Measurements from ENCODE around the gene VIPR2. TPM values are rescaled to one million over a fixed set of nuclear protein-coding genes. Genes with fewer than 3 reads are reported as not detected.

The VIPR2 gene
- total and polyA plus RNA-seq, 10 donors = 0.41 to 1.4 (median 0.64) TPM

DNA sequence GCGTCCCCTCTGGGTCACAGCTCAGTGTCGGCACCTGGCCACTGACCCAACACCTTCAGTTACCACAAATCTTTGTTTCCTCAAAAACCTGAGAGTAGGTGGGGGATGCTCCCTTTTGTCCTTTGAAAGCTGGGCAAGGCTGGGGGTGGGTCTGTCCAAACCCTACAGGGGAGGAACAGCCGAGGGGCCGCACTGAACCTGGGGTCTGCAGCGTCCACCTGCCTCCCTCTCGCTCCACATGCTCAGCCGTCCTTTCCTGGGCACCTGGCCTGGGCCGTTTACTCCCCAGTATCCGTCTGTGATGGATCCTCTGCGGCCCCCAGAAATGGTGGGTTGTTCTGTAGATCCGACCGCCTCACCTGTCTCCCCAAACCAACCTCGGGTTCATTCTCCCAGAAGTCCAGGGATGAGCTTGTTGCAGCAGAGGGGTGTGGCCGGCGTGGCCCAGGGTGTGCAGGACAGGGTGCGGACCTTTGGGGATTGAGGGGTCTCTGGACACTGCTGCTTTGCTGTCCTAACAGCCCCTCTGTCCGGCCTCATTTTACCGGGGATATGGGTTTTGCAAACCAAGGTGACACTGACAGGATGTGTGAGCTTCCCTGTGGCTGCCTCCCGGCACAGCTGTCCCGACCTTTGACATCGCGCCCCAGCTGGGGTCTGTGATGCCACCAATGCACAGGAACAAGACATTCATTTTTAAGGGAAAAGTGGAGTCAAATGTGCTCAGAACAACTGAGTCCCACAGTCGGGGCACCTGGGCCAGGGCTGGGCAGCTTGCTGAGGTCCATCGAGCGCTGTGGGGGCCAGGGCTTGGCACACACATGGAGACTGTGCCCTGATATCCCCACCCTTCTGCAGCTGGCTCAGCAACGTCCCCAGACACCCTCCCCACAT is 115.9 kb downstream of the VIPR2 start:
- Histone ChIP-seq H3K27ac (no peak overlapping the region), H3K4me3 (no peak overlapping the region), H3K27me3 (replicated peaks in 1 of 7) (peaks cover 0 to 80% (median 11%) of the 10 kb centered on the region in 7 donors), H3K9me3 (no peaks in the 10 kb centered on the region), H3K36me3 (no peaks in the 10 kb centered on the region), H3K4me1 (peaks cover 0 to 19% (median 11%) of the 10 kb centered on the region in 6 donors)
- TF ChIP-seq POLR2AphosphoS5 (IDR thresholded peaks at IDR 0.05) (no peak), POLR2A (IDR thresholded peaks at IDR 0.05) (no peak)
- TF ChIP-seq, protein P1, sequence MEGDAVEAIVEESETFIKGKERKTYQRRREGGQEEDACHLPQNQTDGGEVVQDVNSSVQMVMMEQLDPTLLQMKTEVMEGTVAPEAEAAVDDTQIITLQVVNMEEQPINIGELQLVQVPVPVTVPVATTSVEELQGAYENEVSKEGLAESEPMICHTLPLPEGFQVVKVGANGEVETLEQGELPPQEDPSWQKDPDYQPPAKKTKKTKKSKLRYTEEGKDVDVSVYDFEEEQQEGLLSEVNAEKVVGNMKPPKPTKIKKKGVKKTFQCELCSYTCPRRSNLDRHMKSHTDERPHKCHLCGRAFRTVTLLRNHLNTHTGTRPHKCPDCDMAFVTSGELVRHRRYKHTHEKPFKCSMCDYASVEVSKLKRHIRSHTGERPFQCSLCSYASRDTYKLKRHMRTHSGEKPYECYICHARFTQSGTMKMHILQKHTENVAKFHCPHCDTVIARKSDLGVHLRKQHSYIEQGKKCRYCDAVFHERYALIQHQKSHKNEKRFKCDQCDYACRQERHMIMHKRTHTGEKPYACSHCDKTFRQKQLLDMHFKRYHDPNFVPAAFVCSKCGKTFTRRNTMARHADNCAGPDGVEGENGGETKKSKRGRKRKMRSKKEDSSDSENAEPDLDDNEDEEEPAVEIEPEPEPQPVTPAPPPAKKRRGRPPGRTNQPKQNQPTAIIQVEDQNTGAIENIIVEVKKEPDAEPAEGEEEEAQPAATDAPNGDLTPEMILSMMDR (IDR thresholded peaks at IDR 0.05 in 8 of 11, conservative IDR thresholded peaks at IDR 0.05 in 3 of 11) = no peak
- intact Hi-C loops (cut with DNase I; ENCODE audit: low total_unique reads) = no loop called here
- 85 to 89% (median 87%) methylated on average over 24 to 26 of the region's 26 CpGs for WGBS, 5 donors
- DNase-seq = no peak

- intact Hi-C loops (cut with DNase I; ENCODE audit: low total_unique reads) = no loop called here
- no peak for DNase-seq
- no peaks in the 10 kb centered on the region for H3K9me3 ChIP-seq
- no peak overlapping the region for H3K4me3 ChIP-seq
- peaks cover 0 to 19% (median 11%) of the 10 kb centered on the region in 6 donors for H3K4me1 ChIP-seq
- peaks cover 0 to 80% (median 11%) of the 10 kb centered on the region in 7 donors for H3K27me3 ChIP-seq (replicated peaks in 1 of 7)
- no peak overlapping the region for H3K27ac ChIP-seq
- H3K36me3 ChIP-seq = no peaks in the 10 kb centered on the region
- TF ChIP-seq POLR2A (IDR thresholded peaks at IDR 0.05) (no peak), POLR2AphosphoS5 (IDR thresholded peaks at IDR 0.05) (no peak)
- TF ChIP-seq, protein P1 (IDR thresholded peaks at IDR 0.05 in 8 of 11, conservative IDR thresholded peaks at IDR 0.05 in 3 of 11) = no peak
- 70 to 86% (median 74%) methylated on average over 21 to 22 of the region's 22 CpGs for WGBS, 5 donors
Measured at GRCh38 chr7:159027789-159028507, 116.7 kb downstream of the VIPR2 start.

GRCh38 chr7:159027056-159027788 is 117.4 kb downstream of the VIPR2 start:
- Histone ChIP-seq H3K36me3 (no peaks in the 10 kb centered on the region), H3K9me3 (no peaks in the 10 kb centered on the region), H3K4me1 (peaks cover 0 to 19% (median 11%) of the 10 kb centered on the region in 6 donors), H3K4me3 (no peak overlapping the region), H3K27ac (no peak overlapping the region), H3K27me3 (replicated peaks in 1 of 7) (peaks cover 0 to 83% (median 11%) of the 10 kb centered on the region in 7 donors)
- TF ChIP-seq POLR2A (IDR thresholded peaks at IDR 0.05) (no peak), POLR2AphosphoS5 (IDR thresholded peaks at IDR 0.05) (no peak)
- TF ChIP-seq, protein P1 (IDR thresholded peaks at IDR 0.05 in 8 of 11, conservative IDR thresholded peaks at IDR 0.05 in 3 of 11) = no peak
- intact Hi-C loops (cut with DNase I; ENCODE audit: low total_unique reads) = no loop called here
- WGBS, 5 donors = 77 to 89% (median 83%) methylated on average over 16 to 22 of the region's 22 CpGs
- DNase-seq = no peak
